GM21786 (cell line): ENCODE measurements around the gene STEAP3.

Experiments
- ATAC-seq: cut with Tn5 transposase; IDR thresholded peaks from one replicate; pipeline ENCODE4 v1.9.1; 2021; ENCODE audit not compliant: unreplicated experiment

The STEAP3 gene

DNA sequence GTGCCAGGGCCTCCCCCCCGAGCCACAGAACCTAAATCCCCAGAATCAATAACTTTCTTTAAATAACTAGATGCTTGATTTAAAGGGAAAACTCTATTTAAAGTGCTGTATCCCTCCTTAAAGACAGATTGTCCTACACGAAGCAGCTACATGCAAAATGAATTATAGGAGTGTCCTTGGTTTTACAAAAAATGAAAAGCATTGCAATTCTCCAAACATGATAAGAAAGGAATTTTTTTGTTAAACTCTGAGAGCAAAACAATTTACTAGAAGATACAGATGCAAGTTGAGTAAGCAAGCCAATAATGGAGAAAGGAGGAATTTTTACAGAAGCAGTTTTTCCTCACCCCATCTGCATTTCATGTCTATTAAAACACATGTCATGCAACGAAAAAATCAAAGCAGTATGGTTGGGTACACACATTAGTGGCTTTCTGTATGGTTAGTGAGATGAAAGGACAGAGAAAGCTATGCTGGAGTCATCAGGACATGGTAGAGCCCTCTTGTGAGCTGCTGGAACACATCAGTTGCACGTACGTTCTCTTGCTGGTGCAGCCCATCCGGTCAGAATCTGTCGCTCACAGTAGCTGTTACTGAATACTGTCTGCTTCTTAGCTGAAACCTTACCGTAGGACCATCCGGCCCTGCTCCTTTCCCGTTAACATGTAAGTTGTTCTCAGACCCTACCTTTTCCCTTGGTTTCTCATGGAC lies 25.9 kb upstream of the STEAP3 start:
- no peak for ATAC-seq

DNA sequence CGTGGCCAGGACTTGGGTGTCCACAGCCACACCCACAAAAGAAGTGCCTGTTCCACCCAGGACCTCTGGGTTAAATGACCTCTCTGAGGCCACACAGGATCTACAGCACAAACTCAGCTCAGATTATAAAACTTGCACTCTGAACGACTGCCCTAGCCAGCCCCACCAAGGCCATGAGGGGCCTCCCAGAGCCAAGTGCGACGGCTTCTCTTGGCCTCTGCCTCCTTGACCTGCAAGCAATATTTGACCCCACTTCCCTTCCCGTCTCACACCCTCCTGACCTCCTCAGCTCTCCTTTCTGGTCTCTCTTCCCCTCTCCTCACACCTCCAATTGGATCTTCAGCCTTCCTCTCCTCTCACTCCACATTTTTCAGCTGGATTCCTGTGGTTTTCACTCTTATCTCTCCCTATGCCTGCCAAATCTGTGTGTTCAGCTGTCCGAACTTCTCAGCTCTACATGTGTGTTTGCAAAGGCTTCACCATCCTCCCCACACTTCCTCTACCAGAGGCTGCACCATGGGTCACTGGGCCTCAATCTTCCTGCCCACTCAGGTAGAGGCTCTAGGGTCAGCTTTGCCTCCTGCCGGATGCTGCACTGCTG lies 25.3 kb upstream of the STEAP3 start:
- ATAC-seq, result no peak

DNA sequence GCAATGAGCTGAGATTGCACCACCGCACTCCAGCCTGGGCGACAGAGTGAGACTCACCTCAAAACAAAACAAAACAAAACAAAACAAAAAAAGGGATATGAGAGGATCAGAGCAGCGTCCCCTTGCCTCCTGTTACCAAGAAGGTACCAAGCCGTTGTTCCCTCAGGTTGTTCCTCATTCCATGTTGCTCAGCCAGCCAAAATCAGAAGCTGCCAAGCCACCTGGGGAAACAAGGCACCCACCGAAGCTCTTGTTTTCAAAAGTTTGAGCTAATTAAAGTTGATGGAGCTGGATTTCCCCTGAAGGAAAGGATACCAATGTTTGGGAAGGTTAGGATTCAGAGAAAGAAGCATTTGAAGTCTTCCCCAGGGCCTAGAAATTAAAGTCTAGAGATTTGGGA lies 21.8 kb upstream of the STEAP3 start:
- ATAC-seq, result no peak

DNA sequence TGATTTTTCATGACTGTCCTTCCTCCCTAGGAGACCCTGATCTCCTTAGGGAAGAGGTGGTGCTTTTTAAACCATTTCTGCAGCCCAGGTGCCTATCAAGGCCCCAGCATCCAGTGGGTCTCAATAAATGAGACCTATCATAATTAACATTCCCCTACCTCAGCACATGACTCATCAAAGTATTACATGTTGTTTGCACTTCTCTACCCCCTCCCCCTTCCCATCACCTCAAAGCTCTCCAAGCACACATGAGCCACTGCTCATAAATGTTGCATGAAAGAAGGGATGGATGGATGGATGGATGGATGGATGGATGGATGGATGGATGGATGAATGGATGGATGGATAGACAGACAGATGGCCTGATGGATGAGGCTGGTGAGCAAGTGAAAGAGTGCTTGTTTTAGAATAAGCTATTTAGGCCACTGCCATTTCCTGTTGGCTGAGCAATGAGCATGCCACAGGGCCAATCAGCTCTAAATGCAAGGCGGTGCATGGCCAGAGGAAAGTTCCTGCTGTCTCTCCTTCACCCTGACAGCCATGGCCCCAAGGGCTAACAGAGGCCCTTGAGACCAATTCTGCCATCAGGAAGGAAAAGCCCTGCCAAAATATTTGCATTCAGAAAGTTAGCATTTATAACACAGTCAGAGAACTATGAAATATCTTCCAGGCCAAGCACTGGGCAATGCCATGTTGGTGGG lies 20.9 kb upstream of the STEAP3 start:
- no peak for ATAC-seq

DNA sequence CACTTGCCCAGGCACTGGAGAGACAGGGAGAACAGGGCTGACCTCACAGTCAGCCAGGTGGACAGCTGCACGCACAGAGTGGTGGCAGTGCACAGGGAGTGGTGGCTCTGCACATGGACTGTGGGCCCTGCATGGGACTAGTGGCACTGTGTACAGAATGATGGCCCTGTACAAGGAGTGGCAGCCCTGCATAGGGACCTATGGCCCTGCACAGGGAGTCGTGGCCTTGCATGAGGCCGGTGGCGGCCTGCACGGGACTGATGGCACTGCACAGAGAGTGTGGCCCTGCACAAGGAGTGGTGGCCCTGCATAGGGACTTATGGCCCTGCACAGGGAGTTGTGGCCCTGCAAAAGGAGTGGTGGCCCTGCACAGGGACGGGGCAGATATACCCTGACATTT lies 19.1 kb upstream of the STEAP3 start:
- ATAC-seq, result no peak

DNA sequence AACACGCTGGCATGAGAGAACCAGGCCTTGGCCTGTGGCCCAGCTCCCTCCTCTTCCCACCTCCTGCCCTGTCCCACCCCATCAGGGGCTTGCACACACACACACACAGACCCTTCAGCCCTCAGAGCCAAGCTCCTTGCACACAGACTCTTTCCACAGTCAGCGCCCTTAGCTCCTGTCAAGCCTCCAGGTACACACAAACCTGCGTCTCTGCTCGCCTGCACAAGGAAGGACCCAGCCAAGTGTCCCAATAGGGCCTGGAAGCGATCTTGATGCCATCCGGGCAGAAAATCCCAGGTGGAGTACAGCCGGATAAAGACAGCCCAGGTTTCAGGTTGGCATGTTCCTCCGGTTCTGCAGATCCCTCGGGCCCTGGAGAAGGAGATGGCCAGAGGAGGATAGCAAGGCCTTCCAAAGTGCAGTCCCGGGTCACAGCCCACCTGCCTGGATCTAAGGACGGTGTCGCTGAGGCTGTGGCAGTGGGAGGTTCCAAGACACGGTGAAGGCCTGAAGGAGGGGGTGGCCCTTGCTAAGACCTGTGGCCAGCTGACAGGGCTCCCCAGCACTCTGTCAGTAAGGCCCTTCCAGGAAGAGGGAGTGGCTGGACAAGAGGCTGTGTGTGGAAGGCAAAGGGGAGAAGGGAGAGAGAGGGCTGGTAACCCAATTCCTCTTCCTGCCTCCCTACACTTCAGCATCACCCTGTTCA lies 18.5 kb upstream of the STEAP3 start:
- ATAC-seq, result no peak

DNA sequence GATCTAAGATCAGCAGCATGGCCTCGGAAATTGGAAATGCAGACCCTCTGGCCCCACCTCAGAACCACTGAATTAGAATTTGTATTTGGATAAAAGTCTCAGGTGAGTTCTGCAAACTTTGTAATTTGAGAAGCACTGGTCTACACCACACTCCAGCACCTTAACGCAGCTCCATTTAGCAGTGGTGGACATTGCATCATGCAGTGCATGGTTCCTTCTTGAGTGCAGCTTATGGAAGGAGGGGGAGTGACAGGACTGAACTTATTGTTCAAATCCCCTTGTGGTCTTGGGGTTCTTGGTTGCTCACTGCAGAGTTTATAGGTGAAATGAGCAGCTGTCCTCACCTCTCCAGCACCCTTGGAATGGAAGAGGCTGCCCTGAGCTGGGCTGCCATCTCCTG lies 17.4 kb upstream of the STEAP3 start:
- no peak for ATAC-seq

DNA sequence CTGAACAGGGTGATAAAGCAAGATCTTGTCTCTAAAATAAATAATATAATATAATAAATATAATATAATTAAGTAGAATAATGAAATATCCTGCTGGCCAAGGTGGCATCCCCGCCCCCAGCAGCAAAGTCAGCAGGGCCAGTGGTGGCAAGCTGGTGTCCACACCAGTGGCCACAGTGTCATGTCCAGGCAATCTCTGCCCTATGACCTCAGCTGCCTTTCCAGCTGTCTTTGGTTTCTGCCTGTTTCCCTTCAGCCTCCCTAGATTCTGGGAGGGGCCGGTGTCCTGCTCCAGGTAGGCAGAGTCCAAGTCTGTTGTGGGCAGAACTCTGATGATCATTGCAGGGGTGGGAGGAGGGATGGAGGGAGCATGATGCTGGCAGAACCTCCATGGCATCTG lies 16.2 kb upstream of the STEAP3 start:
- ATAC-seq, result no peak

DNA sequence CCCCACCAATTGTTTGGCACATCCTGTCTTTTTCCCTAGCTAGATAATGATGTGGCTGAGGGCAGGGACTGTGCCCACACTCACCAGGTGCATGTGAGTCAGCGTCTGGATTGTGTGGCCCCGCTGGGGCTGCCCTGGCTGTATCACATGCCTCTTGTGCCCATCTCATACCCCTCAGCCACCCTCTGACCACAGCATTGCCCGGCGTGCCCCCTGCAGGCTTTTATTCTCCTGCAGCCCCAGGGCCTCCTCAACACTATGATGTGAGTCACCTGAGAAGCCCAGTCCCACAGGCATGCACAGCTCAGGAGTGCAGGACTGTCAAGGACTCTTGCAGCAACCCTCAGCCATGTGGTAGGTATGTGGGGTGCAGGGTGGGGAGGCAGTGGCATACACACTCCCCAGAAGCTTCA lies 14.8 kb upstream of the STEAP3 start:
- ATAC-seq, result no peak

DNA sequence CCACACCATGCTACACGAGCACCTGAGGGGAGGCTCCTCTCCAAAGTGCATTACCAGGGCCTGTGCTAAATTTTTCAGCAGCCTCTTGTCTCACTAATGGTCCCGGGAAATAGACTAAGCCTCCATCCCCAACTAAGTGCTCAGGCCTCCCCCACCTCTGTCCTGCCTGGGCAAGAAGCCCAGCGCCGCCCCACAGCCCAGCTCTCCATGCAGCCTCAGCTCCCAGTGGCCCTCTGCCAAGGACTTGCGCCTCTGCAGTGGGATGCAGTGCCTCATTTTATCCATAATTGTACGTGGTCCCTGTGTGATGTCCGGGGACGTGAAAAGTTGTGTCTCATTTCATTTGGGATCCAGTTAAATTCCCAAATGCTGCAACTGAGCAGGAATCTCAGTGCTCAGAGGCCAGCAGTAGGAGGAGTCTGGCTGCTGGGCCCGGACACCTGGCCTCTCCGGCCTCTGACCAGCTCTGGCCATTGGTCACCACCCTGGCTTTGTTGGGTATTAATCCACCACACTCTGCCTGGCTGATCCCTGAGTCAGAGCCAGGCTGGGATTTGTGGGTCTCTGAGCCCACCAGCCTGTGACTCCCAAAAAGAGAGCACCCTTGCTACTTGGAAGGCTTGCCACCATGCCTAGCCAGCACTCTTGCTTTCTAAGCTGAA lies 11.4 kb upstream of the STEAP3 start:
- no peak for ATAC-seq

DNA sequence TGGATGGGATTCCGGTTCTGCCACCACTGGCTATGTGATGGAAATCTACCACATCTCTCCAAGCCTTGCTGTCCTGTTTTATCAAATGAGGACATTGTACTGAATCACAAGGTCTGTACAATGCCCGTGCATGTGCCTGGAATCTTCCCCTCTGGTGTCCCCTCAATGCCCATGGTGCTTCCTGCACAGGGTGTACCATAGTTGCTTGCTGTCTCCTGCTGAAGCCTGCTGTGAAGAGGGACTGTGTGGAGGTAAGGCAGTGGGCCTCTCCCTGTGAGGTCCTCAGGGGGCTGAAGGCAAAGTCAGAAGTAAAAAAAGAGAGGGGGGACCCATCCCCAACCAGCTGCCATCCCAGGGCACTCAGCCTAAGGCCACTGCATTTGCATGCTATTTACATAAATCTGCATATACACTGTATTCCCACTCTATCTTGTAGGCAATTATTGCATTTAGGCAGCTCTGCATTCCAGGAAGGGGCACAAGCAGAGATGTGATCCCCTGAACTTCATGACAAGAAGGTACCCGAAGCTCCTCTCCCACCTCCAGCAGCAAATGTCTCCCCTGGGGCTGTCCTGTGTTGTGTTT lies 9.1 kb upstream of the STEAP3 start:
- no peak for ATAC-seq

DNA sequence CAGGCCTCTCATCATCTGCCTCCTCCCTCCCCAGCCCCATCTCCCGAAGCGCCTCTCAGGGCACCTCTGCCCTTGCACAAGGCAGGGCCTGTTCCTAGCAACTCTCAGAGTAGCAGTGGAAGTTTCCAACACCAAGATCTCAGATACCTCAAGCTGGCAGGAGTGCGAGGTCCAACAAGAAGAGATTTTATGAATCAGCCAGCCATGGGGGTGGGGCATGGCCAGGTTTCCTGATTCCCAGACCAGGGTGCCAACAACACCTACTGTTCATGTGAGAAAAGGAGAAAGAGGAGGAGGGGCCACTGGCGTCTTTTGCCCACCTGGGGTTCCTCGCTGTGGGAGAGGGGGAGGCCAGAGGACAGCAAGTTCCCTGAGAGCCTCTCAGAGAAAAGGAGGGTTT lies 6.6 kb upstream of the STEAP3 start:
- ATAC-seq, result no peak

DNA sequence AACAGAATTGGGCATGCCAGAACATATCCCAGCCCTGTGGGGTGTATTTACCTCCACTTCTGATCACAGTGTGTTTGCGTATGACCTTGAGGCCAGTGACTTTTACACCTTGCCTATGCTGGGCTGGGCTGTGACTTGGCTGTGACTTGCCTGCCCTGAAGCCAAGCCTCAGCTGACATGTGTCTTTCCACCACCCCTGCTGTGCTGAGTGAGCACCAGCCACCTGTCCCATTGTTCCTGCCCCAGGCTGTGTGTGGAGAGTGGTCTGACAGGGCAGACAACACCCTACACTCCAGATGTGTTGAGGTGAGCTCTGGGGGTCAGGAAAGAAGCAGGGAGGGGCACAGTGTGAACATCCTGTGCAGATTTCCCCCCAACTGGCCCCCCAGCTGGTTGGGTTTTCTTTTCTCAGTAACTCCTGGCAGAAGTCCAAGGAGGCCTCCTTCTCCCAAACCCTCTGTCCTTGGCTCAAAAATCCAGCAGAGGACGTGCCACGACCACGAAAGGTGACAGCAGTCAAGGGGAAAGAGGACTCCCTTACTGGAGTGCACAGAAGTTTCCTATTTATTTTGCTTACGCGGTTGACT lies 5.1 kb upstream of the STEAP3 start:
- ATAC-seq, result no peak

DNA sequence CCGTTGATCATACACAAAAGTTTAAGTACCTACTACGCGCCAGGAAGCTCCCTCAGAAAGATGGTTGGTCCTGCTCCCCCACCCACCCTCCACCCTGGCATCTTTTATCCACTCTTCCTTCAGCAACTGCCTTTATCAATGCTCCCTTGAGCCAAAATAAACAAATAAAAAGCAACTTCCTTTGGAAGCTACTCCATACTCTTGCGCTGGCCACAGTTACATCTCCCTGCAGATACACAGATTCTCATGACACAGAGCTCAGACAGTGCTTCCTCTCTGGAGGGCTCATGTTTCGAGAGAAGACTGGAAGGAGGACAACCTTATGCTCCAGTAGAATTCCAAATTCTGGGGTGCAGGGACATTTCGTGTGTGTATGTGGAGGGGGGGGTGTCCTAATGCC lies 3.8 kb upstream of the STEAP3 start:
- ATAC-seq, result no peak

DNA sequence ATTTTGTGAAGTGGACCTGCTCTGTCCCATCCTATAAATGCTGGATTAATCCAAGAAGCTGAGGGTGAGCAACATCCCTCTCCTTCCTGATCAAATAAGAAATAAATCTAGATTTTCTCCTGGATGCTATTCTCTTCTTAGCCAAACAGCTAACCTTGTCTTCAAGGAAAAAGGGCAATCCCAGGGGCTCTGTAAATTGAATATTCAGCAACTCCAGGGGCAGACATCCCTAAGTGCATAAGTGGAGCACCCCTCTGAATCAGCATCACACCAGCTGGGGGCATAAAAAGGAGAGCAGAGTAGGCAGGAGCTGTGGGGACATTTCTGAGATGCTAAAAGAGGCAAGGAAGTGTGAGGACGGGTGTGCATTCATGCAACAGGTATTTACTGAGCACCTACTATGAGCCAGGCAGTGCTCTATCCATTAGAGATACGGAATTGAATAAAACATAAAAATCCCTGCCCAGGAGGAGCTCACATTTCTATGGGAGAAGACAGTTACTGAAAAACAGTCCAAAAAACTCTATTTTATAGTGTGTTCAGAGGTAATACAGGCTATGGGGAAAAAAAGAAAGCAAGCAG lies 2.8 kb upstream of the STEAP3 start:
- ATAC-seq, result no peak

DNA sequence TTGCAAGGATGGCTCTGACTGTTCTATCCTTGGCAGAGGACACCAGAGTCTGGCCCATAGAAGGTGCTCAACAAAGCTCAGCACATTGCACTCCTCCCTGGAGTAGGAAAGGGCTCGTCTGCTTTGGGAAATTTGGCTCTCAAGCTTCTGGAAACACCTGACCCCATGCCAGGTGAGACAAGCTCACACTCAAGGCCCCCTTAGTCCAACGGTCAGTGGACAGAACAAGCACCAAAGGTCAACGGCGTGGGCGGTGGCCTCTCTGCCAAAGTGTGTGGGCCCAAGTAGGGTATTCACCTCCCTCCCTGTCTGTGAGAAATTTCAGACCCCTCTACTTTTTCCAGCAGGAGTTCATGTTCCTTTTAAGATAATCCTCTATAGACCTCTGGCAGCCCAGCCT lies 2.0 kb upstream of the STEAP3 start:
- ATAC-seq, result no peak

DNA sequence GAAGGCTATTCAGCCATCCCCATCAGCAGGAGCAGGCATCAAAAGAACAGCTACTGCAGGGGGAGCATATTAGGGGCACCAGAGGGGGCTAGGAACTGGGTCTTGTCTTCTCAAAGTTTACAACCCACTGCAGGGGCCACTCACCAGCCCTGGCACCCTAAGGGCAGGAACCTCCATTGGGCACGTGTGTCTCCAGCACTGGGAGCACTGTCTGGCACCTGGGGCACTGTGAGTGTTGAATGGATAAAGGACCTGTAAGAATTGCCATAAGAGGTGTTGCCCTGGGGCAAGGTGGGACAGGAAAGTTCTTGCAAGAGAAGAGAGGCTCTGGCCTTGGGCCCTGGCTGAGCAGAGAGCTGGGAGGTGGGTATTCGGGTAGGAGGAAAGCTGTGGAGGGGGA lies 1.4 kb upstream of the STEAP3 start:
- no peak for ATAC-seq

DNA sequence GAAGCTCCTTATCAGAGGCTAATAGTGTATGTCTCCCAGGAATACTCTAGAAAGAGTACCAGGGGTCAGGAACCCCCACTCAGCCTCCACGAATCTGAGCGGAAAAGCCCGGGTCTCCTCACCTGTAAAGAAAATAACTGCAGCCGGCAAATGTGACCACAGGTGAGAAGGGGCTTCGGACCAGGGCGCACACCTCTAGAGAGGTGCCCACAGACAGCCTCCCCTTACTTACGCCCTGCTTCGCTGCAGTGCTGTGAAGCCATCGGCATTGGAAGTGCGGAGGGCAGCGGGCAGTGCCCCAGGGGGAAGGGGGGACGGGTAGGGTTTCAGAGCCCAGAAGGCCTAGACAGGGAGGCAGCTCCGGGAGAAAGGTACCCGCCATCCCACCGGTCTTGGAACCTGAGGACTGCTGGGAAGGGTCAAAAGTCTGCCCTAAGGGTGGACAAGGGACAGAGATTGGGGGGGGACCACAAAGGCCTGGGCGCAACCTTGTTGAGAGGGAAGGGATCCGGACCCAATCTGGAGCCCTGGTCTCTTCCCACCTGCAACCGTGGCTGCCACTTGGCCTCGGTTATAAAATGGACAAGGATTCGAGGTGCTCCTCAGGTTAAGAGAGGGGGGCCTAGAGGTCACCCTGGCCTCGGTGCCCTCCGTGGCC lies 642 bp upstream of the STEAP3 start:
- no peak for ATAC-seq

DNA sequence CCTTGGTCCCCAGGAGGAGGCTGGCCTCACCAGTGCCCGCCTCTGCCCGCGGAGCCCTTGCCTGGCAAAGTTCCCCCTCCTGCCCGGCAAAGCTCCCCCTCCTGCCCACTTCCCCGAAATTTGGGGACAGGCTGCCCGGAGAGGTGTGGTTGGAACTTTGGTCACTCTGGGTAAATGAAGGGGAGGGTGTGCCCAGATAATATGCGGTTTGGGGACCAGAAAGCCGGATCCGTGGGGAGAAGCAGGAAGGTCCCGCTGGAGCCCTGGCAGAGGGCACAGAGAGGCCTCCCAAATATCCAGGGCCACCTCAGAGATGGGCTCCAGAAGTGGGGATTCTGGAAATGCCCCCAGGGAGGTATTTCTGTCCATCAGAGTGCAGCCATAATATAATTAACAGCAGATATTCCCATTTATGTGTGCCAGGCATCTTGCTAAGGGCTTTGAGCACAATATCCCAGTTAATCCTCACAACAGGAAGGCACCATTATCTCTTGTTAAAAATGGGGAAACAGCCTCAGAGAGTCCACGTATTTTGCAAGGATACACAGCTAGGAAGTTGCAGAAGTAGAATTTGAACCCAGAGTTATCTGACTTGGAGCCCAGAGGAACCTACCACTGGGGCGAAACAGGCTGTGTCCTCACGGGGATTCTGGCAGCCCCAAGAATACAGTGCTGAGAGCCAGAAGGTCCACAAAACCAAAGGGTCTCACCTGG lies 914 bp downstream of the STEAP3 start:
- no peak for ATAC-seq
